Thoracic aorta (tissue), 2 donors: ENCODE results near the gene G3BP2. TPM values are rescaled to one million over a fixed set of nuclear protein-coding genes. Genes with fewer than 3 reads are reported as not detected.

Experiments used
- ATAC-seq: fragments of 150-250 bp; one replicate; pipeline ENCODE4 v1.8.0; 2017; ENCODE audit warnings: low read depth; ENCODE audit not compliant: insufficient number of reproducible peaks, low FRiP score
- DNase-seq: peaks from one replicate; pipeline ENCODE4 v3.0.0-alpha.2; 2020; ENCODE audit warnings: low spot score
- H3K27ac ChIP-seq, 2 donors: fragments of 200-600 bp; sonication (generic); 1 replicate in 1 of 2; 2 replicates in 1 of 2; pipeline ENCODE4 v1.5.1; 2016; ENCODE audit warnings: mild to moderate bottlenecking in 2 of 2, moderate library complexity in 2 of 2
- H3K27me3 ChIP-seq: fragments of 200-600 bp; sonication (generic); replicated peaks from 2 replicates; pipeline ENCODE4 v1.6.0; 2016; ENCODE audit warnings: mild to moderate bottlenecking; ENCODE audit not compliant: insufficient read depth
- H3K36me3 ChIP-seq: fragments of 200-600 bp; sonication (generic); one replicate; pipeline ENCODE4 v1.5.1; 2016
- H3K4me1 ChIP-seq, 2 donors: fragments of 200-600 bp; sonication (generic); 1 replicate in 1 of 2; 2 replicates in 1 of 2; pipeline versions ENCODE4 v1.5.1 to v1.6.0; 2016; ENCODE audit warnings: low read depth in 2 of 2, mild to moderate bottlenecking in 1 of 2; ENCODE audit not compliant: control insufficient read depth in 1 of 2
- H3K4me3 ChIP-seq: fragments of 200-600 bp; sonication (generic); 2 replicates; pipeline ENCODE4 v1.5.1; 2016; ENCODE audit warnings: mild to moderate bottlenecking
- H3K9me3 ChIP-seq: fragments of 200-600 bp; sonication (generic); 2 replicates; pipeline ENCODE4 v1.5.1; 2016
- CTCF ChIP-seq: fragments of 200-600 bp; sonication (generic); IDR thresholded peaks from one replicate; pipeline ENCODE4 v1.5.1; 2019; ENCODE audit warnings: antibody characterized with exemption
- total RNA-seq, 2 donors: library from RNA; depleted of rRNA; stranded (reverse); fragments of >200 nt; gene quantifications; one replicate each; pipeline versions ENCODE4 v1.1.0 to v1.2.3, GENCODE V29; 2016

The G3BP2 gene
- total RNA-seq, 2 donors from 2014 or later: 71.9 to 126 TPM

- DNase-seq: no peak
Observed at GRCh38 chr4:75705198-75705977, 32.2 kb upstream of the G3BP2 start.

GRCh38 chr4:75702919-75703411 is 29.8 kb upstream of the G3BP2 start:
- DNase-seq: no peak
- Histone ChIP-seq H3K4me1 (no peaks in the 10 kb centered on the region), H3K27me3 (no peaks in the 10 kb centered on the region), H3K27ac (no peak overlapping the region), H3K36me3 (no peaks in the 10 kb centered on the region), H3K9me3 (no peaks in the 10 kb centered on the region), H3K4me3 (no peak overlapping the region)
- ATAC-seq: no peak
- no peak for TF ChIP-seq CTCF

More at GRCh38 chr4:75705198-75705977, 32.2 kb upstream of the G3BP2 start:
- H3K9me3 ChIP-seq: no peaks in the 10 kb centered on the region
- no peak for ATAC-seq
- H3K4me1 ChIP-seq: no peaks in the 10 kb centered on the region
- no peaks in the 10 kb centered on the region for H3K36me3 ChIP-seq
- no peak overlapping the region for H3K27ac ChIP-seq
- no peaks in the 10 kb centered on the region for H3K27me3 ChIP-seq
- TF ChIP-seq CTCF: no peak
- no peak overlapping the region for H3K4me3 ChIP-seq

GRCh38 chr4:75699299-75699698 is 26.1 kb upstream of the G3BP2 start:
- DNase-seq: no peak

GRCh38 chr4:75698963-75699228 is 25.7 kb upstream of the G3BP2 start:
- ATAC-seq: no peak
- no peaks in the 10 kb centered on the region for H3K36me3 ChIP-seq
- H3K27ac ChIP-seq: no peak overlapping the region
- TF ChIP-seq CTCF: no peak
- H3K4me1 ChIP-seq: no peaks in the 10 kb centered on the region
- DNase-seq: no peak
- H3K4me3 ChIP-seq: no peak overlapping the region
- H3K9me3 ChIP-seq: no peaks in the 10 kb centered on the region
- H3K27me3 ChIP-seq: no peaks in the 10 kb centered on the region

More at GRCh38 chr4:75699299-75699698, 26.1 kb upstream of the G3BP2 start:
- Histone ChIP-seq H3K36me3 (no peaks in the 10 kb centered on the region), H3K4me1 (no peaks in the 10 kb centered on the region), H3K27me3 (no peaks in the 10 kb centered on the region), H3K9me3 (no peaks in the 10 kb centered on the region), H3K27ac (no peak overlapping the region), H3K4me3 (no peak overlapping the region)
- ATAC-seq: no peak
- no peak for TF ChIP-seq CTCF

GRCh38 chr4:75698162-75698962 is 25.2 kb upstream of the G3BP2 start:
- DNase-seq: no peak
- Histone ChIP-seq H3K4me3 (no peak overlapping the region), H3K27me3 (no peaks in the 10 kb centered on the region), H3K27ac (no peak overlapping the region), H3K9me3 (no peaks in the 10 kb centered on the region), H3K36me3 (no peaks in the 10 kb centered on the region), H3K4me1 (no peaks in the 10 kb centered on the region)
- TF ChIP-seq CTCF: no peak
- ATAC-seq: no peak
